GM21360 (cell line): ENCODE data around the gene RRBP1.

Source experiments
- ATAC-seq: cut with Tn5 transposase; IDR thresholded peaks from one replicate; pipeline ENCODE4 v1.9.1; 2021; ENCODE audit warnings: mild to moderate bottlenecking, moderate library complexity; ENCODE audit not compliant: unreplicated experiment

The RRBP1 gene

GRCh38 chr20:17637413-17637780 is 44.6 kb downstream of the RRBP1 start:
- ATAC-seq: no peak

GRCh38 chr20:17636523-17637412 is 45.3 kb downstream of the RRBP1 start:
- ATAC-seq: no peak

DNA sequence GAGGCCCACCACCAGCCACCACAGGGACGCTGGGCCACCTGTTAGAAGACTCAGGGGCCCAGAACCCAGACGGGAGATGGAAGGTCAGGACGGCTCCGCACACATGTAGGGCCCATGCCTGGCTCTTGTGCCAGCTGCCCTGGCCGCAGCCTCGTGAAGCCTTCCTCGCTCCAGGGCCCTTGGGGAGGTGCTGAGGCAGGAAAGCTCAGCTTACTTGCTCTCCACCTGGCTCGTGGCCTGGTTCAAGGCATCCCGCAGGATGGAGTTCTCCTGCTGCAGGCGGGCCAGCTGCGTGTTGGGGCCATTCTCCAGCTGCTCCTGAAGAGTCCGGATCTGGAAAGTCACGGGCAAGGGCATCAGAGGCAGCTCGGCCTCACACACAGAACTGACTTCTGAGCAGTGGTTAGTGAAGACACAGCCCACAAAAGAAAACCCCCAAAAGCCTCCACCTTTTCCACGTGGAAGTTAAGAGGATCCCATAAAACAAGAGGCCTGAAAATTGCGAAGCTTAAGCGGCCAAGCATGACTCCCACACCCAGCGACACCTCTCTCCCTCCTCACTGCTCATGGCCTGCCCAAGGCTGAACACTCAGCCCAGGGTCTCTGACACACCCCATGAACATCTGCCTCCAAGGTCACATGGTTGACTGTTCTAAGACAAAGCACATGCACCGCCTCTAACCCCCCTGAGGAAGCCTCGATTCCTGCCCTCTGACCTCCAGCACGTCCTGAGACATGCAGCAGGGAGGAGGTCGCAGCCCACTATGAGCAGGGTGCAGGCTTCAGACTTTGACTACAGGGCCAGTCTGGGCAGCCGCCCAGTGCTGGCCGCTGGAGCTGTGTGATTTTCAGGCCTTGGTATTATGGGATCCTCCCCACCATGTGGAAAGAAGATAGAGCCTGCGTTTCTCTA is 46.5 kb downstream of the RRBP1 start:
- no peak for ATAC-seq

GRCh38 chr20:17634661-17635331 is 47.2 kb downstream of the RRBP1 start:
- ATAC-seq: no peak

DNA sequence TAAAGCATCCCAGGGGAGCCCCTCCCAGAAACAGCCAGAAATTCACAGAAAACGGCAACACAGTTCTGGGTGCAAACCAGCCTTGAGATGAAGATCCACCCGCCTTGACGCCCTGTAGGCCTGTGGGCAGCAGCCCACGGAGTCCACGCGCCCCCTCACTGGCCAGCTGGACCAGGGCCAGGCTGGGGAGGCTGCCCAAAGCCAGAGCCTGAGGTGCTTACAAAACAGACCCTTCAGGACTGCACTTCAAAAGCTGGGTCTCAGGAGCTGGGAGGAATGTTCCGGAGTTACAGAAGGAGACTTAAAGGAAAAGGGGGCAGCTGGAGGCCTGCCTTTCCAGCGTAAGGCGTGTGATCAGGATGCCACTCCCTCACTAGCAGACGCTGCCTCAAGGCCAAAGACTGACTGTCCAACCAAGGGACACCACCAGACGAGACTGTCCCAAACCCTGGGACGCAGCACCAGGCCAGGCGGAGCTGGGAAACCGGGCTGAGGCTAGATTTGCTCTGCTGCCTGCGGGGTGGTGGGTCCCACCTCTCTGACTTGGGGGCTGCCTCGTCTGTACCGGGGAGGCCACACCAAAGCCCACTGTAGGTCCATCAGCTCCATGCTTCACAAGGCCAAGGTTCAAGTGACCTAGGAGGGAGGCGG is 48.1 kb downstream of the RRBP1 start:
- no peak for ATAC-seq

DNA sequence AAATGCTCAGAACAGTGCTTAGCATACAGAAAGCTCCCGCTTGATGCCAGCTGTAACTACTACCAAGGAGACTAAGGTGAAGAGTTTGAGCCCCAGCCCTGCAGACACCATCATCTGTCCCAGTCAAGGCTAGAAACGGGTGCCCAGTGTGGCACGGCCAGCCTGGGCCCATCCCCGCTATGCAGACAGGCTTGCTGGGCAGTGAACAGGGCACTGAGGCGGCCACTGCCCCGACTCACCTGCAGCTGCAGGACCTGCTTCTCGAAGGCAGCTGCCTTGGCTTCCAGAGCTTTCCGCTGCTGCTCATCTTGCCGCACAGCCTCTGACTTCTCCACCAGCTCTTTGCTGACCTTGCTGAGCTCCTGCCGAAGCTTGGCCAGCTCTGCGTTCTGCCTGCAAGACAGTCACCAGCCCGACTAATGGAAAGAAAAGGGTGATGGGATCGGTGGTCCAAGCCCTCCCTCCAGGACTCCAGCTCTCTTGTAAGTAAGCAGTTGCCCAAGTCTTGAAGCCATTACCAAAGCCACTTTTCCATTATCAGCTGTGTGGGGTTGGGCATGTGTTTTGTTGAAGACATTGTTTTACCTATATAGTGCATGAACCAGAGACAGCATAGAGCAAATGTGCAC is 48.7 kb downstream of the RRBP1 start:
- ATAC-seq: no peak

DNA sequence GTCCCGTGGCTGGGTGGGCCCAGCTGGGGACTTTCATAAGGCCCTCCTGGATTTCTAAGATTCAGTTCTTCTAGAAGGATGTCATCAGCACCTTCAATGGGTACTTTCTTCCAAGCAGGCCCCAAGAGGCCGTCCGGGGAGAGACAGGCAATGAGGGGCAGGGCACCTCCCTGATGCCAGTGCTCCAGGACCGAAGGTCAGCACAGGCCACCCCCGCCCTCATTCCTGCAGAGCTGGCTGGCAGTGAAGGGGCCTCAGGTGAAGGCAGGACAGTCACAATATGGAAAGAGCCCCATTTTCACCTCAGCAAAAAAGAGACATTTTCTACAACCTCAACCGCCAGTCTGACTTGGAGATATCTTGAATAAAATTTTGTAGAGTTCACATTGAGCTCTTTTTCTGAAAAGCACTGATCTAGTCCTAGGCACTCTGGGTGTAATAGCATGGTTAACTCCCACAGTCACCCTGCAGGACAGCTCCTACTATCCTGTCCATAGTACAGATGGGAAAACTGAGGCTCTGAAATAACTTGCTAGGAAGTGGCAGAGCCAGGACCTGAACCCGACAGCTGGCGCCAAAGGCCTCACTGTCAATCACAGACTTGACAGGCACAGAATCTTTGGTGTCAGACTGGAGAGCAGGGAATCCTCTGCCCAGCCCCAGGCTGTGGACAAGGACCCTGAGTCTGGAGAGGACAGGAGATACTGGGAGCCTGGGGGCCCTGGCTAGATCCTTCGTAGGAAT is 50.3 kb downstream of the RRBP1 start:
- ATAC-seq: no peak

DNA sequence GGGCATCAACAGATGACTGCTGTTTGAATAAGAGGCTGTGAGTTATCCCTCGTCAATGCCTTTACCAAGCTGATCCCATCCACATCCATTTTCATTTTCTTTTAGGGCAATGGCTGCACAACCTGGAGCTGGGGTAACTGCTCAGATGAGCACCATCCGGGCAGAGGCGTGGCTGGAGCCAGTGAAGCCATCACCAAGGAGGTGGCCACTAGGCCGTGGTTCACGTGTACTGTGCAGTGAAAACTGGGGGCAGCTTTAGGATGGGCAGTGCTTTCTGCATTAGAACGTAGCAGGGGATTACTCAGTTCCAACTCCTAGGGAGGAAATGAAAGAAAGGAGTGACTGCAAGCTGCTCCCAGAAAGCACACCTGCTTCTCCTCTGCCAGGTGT is 51.2 kb downstream of the RRBP1 start:
- ATAC-seq: no peak

- ATAC-seq: no peak
Measured at GRCh38 chr20:17630151-17630805, 51.8 kb downstream of the RRBP1 start.

DNA sequence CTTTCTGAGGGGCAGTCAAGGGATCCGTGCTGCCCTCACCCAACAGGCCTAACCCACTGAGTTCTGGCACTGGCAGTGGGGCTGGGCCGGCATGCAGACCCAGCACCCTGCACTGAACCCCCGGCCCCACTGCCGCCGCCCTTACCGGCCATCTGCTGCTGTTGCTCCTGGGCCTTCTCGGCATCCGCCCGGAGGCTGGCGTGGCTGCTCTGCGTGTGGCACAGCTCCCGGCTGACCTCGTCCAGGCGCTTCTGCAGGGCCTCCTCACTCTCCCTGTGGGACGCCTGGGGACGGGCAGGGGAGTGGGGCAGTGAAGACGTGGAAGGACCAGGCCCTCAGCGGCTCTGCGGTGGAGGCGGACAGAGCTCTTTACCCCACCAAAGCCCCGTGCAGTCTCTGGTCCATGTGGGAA is 52.4 kb downstream of the RRBP1 start:
- ATAC-seq: no peak

- no peak for ATAC-seq
Measured at GRCh38 chr20:17629025-17629424, 53.0 kb downstream of the RRBP1 start.

DNA sequence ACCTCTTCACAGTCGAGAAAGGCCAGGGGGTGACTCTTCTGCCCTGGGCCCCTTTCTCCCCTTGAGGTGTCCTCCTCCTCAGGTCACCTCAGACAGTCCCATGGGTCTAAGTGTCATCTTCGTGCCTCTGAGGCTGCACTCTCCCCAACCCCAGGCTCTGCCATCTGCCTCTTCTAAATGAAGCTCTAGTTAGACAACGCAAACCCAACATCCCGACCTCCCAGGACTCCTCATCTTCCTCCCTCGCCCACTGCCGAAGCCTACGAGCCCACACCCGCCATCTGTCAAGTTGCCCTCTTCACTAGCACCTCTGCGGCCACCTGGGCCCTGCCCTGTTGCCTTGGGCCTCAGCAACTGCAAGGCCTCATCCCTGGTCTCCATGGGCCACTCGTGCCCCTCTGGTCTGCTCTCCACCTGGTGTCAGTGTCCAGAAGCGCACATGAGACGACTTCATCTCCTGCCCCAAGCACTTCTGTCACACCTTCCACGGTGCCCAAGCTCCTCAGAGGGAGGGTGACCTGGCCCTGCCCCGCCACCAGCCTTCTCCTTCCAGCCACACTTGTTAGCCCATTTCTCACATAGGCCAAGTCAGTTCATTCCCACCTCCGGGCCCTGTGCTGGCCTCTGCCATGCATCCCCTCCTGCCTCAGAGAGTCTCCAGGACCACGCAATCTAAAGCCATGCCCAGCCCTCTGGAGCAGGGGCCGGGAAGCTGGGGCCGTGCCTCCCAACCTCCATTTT is 53.8 kb downstream of the RRBP1 start:
- ATAC-seq: no peak

GRCh38 chr20:17627101-17627955 is 54.7 kb downstream of the RRBP1 start:
- no peak for ATAC-seq

DNA sequence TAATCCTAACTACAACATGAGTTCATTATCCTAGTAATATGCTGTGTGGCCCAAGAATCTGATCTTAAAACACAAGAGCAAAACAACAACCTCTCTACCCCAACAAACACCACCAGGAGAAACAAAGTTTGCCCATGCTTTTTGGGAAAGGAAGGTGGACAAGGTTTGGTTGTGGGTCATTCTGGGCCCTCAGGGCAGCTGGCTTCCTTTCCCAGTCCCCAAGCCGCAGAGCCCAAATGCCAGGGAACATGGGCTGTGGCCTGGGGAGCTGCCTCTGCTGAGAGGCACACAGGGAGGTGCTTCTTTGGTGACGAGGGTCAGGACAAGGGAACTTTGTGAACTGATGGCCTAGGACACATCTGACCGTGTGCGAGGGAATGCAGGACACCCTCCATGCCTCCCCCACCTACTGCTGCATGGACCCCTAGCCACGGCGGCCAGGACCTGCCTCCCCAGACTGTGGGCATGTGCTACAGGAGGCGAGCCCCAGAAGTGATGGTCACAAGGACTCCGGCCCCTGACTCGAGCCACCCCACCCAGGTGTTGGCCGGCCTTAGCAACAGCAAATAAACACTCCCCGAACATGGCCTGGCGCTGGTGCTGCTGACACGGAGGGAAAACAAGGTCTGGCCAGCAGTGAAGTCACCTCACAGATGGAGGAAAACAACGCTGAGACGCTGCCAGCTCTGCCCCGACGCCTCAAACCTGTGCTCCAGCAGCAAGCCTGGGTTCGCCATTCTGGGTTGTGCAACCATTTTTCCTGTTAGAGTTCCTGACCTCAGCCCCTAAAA is 55.6 kb downstream of the RRBP1 start:
- ATAC-seq: no peak

DNA sequence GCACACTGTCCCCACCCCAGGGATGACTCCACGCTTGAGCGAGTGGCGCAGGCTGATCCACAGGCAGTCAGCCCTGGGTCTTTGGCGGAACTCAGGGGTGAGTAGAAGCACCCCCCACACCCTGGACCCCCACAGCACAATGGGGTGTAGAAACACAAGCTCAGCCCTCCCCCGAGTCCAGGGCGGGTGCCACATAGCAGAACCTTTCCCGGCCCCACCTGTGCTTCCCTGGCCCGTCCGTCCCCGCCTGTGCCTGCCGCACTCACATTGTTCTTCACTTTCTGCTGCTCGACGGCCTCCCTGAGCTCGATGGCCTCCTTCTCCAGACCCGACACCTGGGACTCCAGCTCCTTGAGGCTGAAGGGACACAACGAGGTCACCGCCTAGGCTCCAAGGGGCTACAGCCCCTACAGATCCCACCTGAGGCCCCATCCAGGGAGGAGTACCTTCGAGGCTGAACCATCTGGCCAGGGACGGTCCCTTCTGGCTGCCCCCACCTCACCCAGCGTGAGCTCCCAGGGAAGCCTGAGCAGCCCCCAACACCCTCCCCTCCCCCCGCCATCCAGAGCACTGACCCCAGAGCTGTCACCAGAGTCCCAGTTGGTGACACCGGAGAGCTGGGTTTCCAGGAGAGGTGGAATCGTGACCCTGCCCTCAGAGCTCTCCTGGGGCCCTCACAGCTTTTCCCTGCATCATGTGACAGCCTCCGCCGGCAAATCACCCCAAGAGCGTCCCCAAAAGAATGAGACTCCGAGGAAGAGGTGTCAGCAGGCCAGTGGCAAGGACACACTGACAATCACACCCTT is 56.6 kb downstream of the RRBP1 start:
- ATAC-seq: no peak
